ENCODE results near the gene FADS1. TPM values are rescaled to one million over a fixed set of nuclear protein-coding genes. Genes with fewer than 3 reads are reported as not detected.

FADS1 gene
- total and polyA plus RNA-seq, 2 of the 13 experiments (the other 11 are each of a cell fraction or from before 2014, with no cell fraction given), result 91.8 to 108 TPM

DNA sequence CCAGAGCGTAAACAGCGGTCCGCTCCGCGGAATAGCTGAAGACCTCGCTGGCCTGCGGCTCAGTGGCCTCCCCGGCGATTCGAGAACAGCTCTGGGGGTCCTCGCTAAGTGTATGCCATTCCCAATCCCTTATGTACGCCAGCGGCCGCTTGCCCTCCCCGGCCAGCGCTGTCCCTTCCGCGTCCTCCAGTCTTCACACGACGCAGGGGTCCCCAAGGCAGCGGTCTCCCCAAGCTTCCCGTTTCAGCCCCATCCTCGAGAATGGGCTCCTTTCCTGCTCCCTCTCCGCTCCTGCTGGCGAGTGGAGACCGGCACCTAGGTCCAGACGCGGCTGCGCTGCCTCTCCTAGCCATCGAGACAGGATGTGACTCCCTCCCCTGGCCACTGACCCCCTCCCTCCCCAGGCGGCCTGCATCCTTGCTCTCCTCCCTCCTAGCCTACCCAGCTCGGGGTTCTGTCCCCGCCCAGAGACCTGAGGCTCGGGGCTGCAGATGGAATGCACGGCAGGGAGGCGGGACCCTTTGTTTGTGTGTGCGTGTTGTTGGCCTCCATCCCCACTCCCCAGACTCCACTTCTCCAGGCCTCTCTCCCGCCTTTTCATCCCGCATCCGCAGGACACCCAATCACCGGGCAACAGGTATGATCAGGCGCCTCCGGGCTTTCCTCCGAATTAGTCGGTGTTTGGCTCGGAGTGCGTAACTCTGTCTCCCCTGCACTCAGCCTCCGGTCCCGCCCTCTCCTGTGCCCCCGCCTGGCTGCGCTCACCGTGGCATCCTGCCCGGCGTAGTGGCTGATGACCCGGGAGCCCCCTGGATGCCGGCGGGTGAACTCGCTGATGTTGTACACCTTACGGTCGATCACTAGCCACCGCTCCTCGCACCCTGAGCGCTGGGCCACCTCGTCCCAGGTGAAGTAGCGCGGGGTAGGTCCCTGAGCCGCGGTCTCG is 740 bp downstream of the FADS1 start (continued):
- TF ChIP-seq ZBTB10 (CRISPR knock-in tag; IDR thresholded peaks at IDR 0.05; ENCODE audit: borderline replicate concordance), result 0 out of 2 replicates have a peak, but pooled peaks have one; percentile 41
- peak; percentile 61; the same call in 1 of the 2 replicates for TF ChIP-seq EEA1 (CRISPR knock-in tag; IDR thresholded peaks at IDR 0.05; ENCODE audit: borderline replicate concordance)
- TF ChIP-seq MBNL3 (CRISPR knock-in tag; conservative IDR thresholded peaks at IDR 0.05), result no peak
- no peak for TF ChIP-seq HHEX (CRISPR knock-in tag; IDR thresholded peaks at IDR 0.05)
- no peak; the same call in none of the 2 replicates for TF ChIP-seq ZNF275 (CRISPR knock-in tag; IDR thresholded peaks at IDR 0.05; ENCODE audit: borderline replicate concordance)
- no peak for TF ChIP-seq ZNF503 (CRISPR knock-in tag; IDR thresholded peaks at IDR 0.05)
- TF ChIP-seq ZBTB20 (CRISPR knock-in tag; IDR thresholded peaks at IDR 0.05; ENCODE audit: borderline replicate concordance, low read depth), result no peak
- TF ChIP-seq, protein P1, sequence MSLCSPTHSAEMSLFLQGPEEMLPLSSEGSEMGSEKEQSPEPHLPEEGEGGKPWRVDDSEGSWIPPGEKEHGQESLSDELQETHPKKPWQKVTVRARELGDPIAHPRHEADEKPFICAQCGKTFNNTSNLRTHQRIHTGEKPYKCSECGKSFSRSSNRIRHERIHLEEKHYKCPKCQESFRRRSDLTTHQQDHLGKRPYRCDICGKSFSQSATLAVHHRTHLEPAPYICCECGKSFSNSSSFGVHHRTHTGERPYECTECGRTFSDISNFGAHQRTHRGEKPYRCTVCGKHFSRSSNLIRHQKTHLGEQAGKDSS (CRISPR knock-in tag; IDR thresholded peaks at IDR 0.05; ENCODE audit: borderline replicate concordance, low read depth), result no peak; the same call in 1 of the 2 replicates
- TF ChIP-seq MTF1 (CRISPR knock-in tag; IDR thresholded peaks at IDR 0.05), result no peak
- 0 out of 2 replicates have a peak, but pooled peaks have one; percentile 4 for TF ChIP-seq KMT2A (CRISPR knock-in tag; IDR thresholded peaks at IDR 0.05)
- no peak for TF ChIP-seq RNF2 (conservative IDR thresholded peaks at IDR 0.05; ENCODE audit: low read depth)
- peak; percentile 59; the same call in 1 of the 2 replicates for TF ChIP-seq HOXD1 (CRISPR knock-in tag; IDR thresholded peaks at IDR 0.05)
- TF ChIP-seq, protein P2, sequence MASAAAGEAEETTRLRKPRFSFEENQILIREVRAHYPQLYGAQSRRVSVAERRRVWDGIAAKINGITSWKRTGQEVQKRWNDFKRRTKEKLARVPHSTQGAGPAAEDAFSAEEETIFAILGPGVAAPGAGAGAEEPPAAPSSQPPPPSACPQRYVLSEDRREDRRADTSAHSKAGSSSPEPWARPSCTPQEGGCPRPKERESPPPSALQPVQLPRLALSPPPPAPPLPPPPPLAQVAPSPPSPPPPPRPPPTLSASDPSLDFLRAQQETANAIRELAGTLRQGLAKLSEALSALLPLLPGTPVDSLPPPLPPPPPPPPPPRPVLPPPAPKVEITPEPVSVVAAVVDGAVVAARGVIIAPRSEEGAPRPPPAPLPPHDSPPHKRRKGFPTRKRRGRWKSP (CRISPR knock-in tag; IDR thresholded peaks at IDR 0.05), result 0 out of 2 replicates have a peak, but pooled peaks have one; percentile 2
- no peak for TF ChIP-seq ZSCAN31 (CRISPR knock-in tag; IDR thresholded peaks at IDR 0.05; ENCODE audit: low read depth)
- TF ChIP-seq ZNF768 (CRISPR knock-in tag; IDR thresholded peaks at IDR 0.05), result peak; percentile 2; the same call in 1 of the 2 replicates
- TF ChIP-seq ARHGAP35 (CRISPR knock-in tag; IDR thresholded peaks at IDR 0.05; ENCODE audit: borderline replicate concordance), result no peak
- TF ChIP-seq HMG20A (CRISPR knock-in tag; IDR thresholded peaks at IDR 0.05; ENCODE audit: borderline replicate concordance), result no peak
- no peak for TF ChIP-seq ZFP1 (CRISPR knock-in tag; IDR thresholded peaks at IDR 0.05)
- 0 out of 2 replicates have a peak, but pooled peaks have one; percentile 60 for TF ChIP-seq ZNF138 (CRISPR knock-in tag; IDR thresholded peaks at IDR 0.05; ENCODE audit: low read depth)
- no peak for TF ChIP-seq KLF15 (CRISPR knock-in tag; IDR thresholded peaks at IDR 0.05; ENCODE audit: borderline replicate concordance)

All from HepG2 (cell line).